ENCODE results near the gene LYPD6.

- no peak for TF ChIP-seq CEBPB (IDR thresholded peaks at IDR 0.05)
- TF ChIP-seq FOXM1 (IDR thresholded peaks at IDR 0.05; ENCODE audit: borderline replicate concordance, low read depth): no peak
- TF ChIP-seq YY1 (IDR thresholded peaks at IDR 0.05; ENCODE audit: low read depth): no peak
- TF ChIP-seq RAD21 (IDR thresholded peaks at IDR 0.05; ENCODE audit: low read depth): no peak
- no peak for TF ChIP-seq TAF1 (IDR thresholded peaks at IDR 0.05; ENCODE audit: low read depth)
- TF ChIP-seq USF1 (IDR thresholded peaks at IDR 0.05): no peak
- TF ChIP-seq, protein P1, sequence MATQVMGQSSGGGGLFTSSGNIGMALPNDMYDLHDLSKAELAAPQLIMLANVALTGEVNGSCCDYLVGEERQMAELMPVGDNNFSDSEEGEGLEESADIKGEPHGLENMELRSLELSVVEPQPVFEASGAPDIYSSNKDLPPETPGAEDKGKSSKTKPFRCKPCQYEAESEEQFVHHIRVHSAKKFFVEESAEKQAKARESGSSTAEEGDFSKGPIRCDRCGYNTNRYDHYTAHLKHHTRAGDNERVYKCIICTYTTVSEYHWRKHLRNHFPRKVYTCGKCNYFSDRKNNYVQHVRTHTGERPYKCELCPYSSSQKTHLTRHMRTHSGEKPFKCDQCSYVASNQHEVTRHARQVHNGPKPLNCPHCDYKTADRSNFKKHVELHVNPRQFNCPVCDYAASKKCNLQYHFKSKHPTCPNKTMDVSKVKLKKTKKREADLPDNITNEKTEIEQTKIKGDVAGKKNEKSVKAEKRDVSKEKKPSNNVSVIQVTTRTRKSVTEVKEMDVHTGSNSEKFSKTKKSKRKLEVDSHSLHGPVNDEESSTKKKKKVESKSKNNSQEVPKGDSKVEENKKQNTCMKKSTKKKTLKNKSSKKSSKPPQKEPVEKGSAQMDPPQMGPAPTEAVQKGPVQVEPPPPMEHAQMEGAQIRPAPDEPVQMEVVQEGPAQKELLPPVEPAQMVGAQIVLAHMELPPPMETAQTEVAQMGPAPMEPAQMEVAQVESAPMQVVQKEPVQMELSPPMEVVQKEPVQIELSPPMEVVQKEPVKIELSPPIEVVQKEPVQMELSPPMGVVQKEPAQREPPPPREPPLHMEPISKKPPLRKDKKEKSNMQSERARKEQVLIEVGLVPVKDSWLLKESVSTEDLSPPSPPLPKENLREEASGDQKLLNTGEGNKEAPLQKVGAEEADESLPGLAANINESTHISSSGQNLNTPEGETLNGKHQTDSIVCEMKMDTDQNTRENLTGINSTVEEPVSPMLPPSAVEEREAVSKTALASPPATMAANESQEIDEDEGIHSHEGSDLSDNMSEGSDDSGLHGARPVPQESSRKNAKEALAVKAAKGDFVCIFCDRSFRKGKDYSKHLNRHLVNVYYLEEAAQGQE (IDR thresholded peaks at IDR 0.05; ENCODE audit: low read depth): no peak
- no peak for TF ChIP-seq TEAD4 (IDR thresholded peaks at IDR 0.05)
- no peak for TF ChIP-seq MAX (IDR thresholded peaks at IDR 0.05)
- no peak for TF ChIP-seq EP300 (IDR thresholded peaks at IDR 0.05; ENCODE audit: borderline replicate concordance)
- no peak for TF ChIP-seq EGR1 (IDR thresholded peaks at IDR 0.05)
Measured at GRCh38 chr2:149371476-149371875, 41.1 kb downstream of the LYPD6 start.

Data from Ishikawa (cell line).